A549 treated with GW870086 at 1 μM for 4 hours (cell line): ENCODE results near the gene ARHGAP20. TPM values are rescaled to one million over a fixed set of nuclear protein-coding genes. Genes with fewer than 3 reads are reported as not detected.

Experiments used
- total RNA-seq: library from RNA; stranded (reverse); fragments of 200-300 nt; extraction: Qiagen RNA extraction; gene quantifications from 5 replicates; pipeline ENCODE4 v1.2.3, GENCODE V29; 2022; ENCODE audit warnings: low read depth

The ARHGAP20 gene
- 0.03 TPM in 1 of 5 replicates, not detected in the others for total RNA-seq

GRCh38 chr11:110711776-110712658, at the start of gene ARHGAP20:
Gene ARHGAP20, minus strand, starts transcription at chr11:110712437. Its CDS starts 206 bp downstream, at chr11:110712231.

